ENCODE results near the gene MAPK1IP1L. TPM values are rescaled to one million over a fixed set of nuclear protein-coding genes. Genes with fewer than 3 reads are reported as not detected.

The MAPK1IP1L gene
- total RNA-seq, result 15.0 and 19.7 TPM in 2 replicates

DNA sequence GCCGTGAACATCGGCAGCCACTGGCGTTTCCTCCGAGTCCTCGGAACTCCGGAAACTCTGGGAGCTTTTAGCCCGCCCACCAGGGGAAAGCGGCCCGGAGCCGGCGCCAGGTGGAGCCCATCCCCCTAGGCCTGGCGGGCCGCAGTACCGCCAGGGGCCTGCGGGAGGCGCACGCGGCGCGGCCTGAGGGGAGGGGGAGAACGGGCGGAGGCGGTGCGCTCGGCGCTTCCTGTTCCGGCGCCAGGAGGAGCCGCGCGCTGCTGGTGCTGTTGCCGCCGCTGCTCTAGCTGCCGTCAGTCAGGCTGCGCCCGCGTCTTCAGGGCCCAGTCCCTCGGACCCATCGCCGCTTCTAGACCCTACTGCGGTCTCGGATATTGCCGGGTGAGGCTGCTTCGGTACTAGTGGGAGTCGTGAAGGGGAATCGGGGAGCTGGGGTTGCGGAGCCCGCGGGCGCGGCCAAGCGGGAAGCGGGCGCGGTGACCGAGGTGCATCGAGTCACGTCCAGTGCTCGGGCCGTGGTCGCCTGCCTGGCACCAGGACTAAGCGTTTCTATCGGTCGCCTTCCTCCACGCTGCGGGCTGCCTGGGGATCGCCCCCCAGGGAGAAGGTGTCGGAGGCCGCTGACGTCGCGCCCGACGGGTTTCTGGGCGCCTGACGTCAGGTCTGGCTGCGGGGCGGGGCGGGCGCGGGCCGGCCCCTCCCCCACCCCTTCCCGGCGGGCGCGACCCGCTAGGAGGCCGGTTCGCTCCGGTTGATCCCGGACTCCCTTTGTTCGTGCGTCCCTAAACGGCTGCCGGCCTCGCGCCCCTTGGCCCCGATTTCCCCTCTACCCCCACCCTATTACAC lies at the start of gene MAPK1IP1L:
TSS of gene MAPK1IP1L (plus strand) at position 225 of the 846 bp plus-strand sequence. CDS start 10,037 bp downstream, outside the sequence.

DNA sequence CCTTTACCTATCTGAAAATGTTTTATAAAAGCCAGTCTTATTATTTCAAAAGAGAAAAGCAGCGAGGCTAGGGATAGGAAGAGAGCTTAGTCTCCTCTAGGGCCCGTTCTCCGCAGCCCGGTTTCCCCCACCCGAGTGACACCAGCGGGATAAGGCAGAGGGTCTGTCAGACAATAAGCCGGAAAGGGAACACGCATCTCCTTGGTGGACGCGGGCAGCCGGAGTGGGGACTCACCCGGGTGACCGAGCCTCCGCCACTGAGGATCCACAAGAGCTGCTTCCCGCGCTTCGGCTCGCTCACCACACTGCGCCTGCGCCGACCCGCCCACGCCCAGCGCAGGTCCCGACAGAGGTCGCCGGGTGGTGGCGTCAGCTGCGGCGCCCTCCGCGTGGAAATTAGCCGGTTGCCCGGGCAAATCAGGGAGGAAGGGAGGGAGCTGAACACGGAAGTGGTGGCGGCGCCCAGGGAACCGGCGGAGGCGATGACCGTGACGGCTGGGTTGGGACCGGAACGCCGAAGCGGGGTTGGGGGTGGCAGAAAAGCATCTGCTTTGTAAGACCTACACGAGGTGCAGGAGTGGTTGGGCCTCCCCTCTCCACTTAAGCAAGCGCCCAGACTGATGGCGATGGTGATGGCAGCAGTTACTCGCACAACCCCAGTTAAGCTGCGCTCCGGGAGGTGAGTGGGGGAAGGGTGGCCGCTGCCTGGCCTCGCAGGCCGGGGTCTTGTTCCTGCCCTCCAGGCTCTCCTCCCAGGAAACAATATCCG lies 24.5 kb upstream of the MAPK1IP1L start, which contains the start of the genes SOCS4 and WDHD1:
TSS of gene SOCS4 (plus strand) at position 444 of the 769 bp plus-strand sequence. CDS start 15,806 bp downstream, outside the sequence.
TSS of gene WDHD1 (minus strand) at position 307 of the 769 bp plus-strand sequence. CDS start 312 bp downstream, outside the sequence.

Other genes starting within 250 kb of the MAPK1IP1L start
- 2.1 and 2.5 TPM in 2 replicates for gene GCH1, start 148.8 kb upstream of the MAPK1IP1L start, total RNA-seq
- gene WDHD1, start 24.5 kb upstream of the MAPK1IP1L start, total RNA-seq, result 13.5 and 34.9 TPM in 2 replicates
- 14.8 and 17.5 TPM in 2 replicates for gene SOCS4, start 24.4 kb upstream of the MAPK1IP1L start, total RNA-seq
- gene LGALS3, start 77.6 kb downstream of the MAPK1IP1L start, total RNA-seq, result 224 and 313 TPM in 2 replicates
- gene DLGAP5, start 139.9 kb downstream of the MAPK1IP1L start, total RNA-seq, result 22.9 and 112 TPM in 2 replicates
- 34.2 and 37.2 TPM in 2 replicates for gene FBXO34, start 219.8 kb downstream of the MAPK1IP1L start, total RNA-seq